Epidermal melanocyte (primary cell): Measurements from ENCODE around the gene MACF1.

Experiments
- DNase-seq: peaks from one replicate; pipeline ENCODE4 v3.0.0; 2011; ENCODE audit warnings: low spot score; ENCODE audit not compliant: insufficient read length

Gene MACF1

GRCh38 chr1:39213511-39214002 lies 9.1 kb downstream of the MACF1 start:
- DNase-seq, result no peak

- no peak for DNase-seq
Measured at GRCh38 chr1:39214021-39214713, 9.7 kb downstream of the MACF1 start.

- no peak for DNase-seq
Measured at GRCh38 chr1:39214714-39214997, 10.2 kb downstream of the MACF1 start.

- DNase-seq, result no peak
Measured at GRCh38 chr1:39214998-39215873, 10.7 kb downstream of the MACF1 start.

GRCh38 chr1:39216771-39217170 lies 12.3 kb downstream of the MACF1 start:
- DNase-seq, result no peak

GRCh38 chr1:39220891-39221870 lies 16.7 kb downstream of the MACF1 start:
- no peak for DNase-seq

- no peak for DNase-seq
Measured at GRCh38 chr1:39224295-39224829, 19.9 kb downstream of the MACF1 start.

GRCh38 chr1:39226836-39227235 lies 22.3 kb downstream of the MACF1 start:
- DNase-seq, result no peak

GRCh38 chr1:39228252-39228651 lies 23.8 kb downstream of the MACF1 start:
- DNase-seq, result no peak

GRCh38 chr1:39229504-39229903 lies 25.0 kb downstream of the MACF1 start:
- DNase-seq, result no peak

GRCh38 chr1:39230261-39231190 lies 26.0 kb downstream of the MACF1 start:
- DNase-seq, result peak; percentile 72

GRCh38 chr1:39236971-39237370 lies 32.5 kb downstream of the MACF1 start:
- no peak for DNase-seq

- DNase-seq, result peak; percentile 57
Measured at GRCh38 chr1:39238476-39238875, 34.0 kb downstream of the MACF1 start.

GRCh38 chr1:39239968-39240367 lies 35.5 kb downstream of the MACF1 start:
- DNase-seq, result no peak

GRCh38 chr1:39243302-39243701 lies 38.8 kb downstream of the MACF1 start:
- no peak for DNase-seq

- DNase-seq, result no peak
Measured at GRCh38 chr1:39250460-39251240, 46.2 kb downstream of the MACF1 start.

GRCh38 chr1:39255222-39255621 lies 50.7 kb downstream of the MACF1 start:
- no peak for DNase-seq

- peak; percentile 83 for DNase-seq
Measured at GRCh38 chr1:39258146-39258924, 53.8 kb downstream of the MACF1 start.

GRCh38 chr1:39258925-39259244 lies 54.4 kb downstream of the MACF1 start:
- no peak for DNase-seq
